ENCODE measurements around the gene NOG. TPM values are rescaled to one million over a fixed set of nuclear protein-coding genes. Genes with fewer than 3 reads are reported as not detected.

The NOG gene
- total and polyA plus RNA-seq, 10 of the 15 experiments (the other 5 are each of a cell fraction or from before 2014, with no cell fraction given), result 0.10 TPM; not detected in 9

DNA sequence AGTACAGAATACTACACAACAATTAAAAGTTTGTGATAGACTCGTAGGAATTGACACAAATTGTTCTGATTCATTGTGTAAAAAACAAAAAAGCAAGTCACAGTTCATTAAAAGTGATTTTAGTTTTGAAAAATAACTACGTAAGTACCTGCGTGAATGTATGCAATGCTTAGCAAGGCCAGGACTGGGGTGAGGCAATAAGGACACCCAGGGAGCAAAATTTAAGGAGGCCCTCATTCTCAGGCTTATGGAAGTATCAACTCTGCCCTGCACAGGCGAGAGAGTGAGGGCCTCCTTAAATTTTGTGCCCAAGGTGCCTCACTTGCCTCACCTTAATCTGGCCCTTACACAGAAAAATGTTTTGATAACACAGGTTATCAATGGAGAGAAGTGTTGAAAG lies 31.4 kb downstream of the NOG start (continued):
- TF ChIP-seq, protein P1, sequence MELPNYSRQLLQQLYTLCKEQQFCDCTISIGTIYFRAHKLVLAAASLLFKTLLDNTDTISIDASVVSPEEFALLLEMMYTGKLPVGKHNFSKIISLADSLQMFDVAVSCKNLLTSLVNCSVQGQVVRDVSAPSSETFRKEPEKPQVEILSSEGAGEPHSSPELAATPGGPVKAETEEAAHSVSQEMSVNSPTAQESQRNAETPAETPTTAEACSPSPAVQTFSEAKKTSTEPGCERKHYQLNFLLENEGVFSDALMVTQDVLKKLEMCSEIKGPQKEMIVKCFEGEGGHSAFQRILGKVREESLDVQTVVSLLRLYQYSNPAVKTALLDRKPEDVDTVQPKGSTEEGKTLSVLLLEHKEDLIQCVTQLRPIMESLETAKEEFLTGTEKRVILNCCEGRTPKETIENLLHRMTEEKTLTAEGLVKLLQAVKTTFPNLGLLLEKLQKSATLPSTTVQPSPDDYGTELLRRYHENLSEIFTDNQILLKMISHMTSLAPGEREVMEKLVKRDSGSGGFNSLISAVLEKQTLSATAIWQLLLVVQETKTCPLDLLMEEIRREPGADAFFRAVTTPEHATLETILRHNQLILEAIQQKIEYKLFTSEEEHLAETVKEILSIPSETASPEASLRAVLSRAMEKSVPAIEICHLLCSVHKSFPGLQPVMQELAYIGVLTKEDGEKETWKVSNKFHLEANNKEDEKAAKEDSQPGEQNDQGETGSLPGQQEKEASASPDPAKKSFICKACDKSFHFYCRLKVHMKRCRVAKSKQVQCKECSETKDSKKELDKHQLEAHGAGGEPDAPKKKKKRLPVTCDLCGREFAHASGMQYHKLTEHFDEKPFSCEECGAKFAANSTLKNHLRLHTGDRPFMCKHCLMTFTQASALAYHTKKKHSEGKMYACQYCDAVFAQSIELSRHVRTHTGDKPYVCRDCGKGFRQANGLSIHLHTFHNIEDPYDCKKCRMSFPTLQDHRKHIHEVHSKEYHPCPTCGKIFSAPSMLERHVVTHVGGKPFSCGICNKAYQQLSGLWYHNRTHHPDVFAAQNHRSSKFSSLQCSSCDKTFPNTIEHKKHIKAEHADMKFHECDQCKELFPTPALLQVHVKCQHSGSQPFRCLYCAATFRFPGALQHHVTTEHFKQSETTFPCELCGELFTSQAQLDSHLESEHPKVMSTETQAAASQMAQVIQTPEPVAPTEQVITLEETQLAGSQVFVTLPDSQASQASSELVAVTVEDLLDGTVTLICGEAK (IDR thresholded peaks at IDR 0.05; ENCODE audit: borderline replicate concordance), result no peak
- TF ChIP-seq BRCA1 (IDR thresholded peaks at IDR 0.05; ENCODE audit: low read depth, low read length) (no peak), NRF1 (conservative IDR thresholded peaks at IDR 0.05; ENCODE audit: low read depth, low read length) (no peak), JUND (IDR thresholded peaks at IDR 0.05; ENCODE audit: low read depth, low read length) (no peak)
- TF ChIP-seq, protein P2, sequence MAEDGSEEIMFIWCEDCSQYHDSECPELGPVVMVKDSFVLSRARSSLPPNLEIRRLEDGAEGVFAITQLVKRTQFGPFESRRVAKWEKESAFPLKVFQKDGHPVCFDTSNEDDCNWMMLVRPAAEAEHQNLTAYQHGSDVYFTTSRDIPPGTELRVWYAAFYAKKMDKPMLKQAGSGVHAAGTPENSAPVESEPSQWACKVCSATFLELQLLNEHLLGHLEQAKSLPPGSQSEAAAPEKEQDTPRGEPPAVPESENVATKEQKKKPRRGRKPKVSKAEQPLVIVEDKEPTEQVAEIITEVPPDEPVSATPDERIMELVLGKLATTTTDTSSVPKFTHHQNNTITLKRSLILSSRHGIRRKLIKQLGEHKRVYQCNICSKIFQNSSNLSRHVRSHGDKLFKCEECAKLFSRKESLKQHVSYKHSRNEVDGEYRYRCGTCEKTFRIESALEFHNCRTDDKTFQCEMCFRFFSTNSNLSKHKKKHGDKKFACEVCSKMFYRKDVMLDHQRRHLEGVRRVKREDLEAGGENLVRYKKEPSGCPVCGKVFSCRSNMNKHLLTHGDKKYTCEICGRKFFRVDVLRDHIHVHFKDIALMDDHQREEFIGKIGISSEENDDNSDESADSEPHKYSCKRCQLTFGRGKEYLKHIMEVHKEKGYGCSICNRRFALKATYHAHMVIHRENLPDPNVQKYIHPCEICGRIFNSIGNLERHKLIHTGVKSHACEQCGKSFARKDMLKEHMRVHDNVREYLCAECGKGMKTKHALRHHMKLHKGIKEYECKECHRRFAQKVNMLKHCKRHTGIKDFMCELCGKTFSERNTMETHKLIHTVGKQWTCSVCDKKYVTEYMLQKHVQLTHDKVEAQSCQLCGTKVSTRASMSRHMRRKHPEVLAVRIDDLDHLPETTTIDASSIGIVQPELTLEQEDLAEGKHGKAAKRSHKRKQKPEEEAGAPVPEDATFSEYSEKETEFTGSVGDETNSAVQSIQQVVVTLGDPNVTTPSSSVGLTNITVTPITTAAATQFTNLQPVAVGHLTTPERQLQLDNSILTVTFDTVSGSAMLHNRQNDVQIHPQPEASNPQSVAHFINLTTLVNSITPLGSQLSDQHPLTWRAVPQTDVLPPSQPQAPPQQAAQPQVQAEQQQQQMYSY (CRISPR knock-in tag; IDR thresholded peaks at IDR 0.05), result no peak
